Measurements from ENCODE around the gene LRIG1. TPM values are rescaled to one million over a fixed set of nuclear protein-coding genes. Genes with fewer than 3 reads are reported as not detected.

The LRIG1 gene
- total RNA-seq, 4 donors from 2014 or later = 42.3 to 152 (median 66.1) TPM

DNA sequence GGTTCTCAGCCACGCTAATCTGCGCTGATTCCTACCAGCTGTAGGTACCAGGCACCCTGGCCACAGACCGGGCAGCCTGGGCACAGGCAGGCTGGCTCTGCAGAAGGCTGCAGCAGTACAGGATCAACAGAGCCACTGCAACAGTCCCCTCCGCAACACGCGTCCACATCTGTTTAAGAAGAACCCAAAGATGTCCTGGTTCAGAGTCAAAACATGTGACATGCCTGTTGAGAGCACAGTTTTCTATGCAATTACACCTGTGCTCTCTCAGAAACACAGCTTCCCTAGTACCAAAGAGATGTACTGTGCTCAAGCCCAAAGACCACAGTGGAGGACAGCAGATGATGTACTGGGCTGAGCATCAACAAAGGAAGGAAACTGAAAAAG is 18.8 kb downstream of the LRIG1 start:
- TF ChIP-seq, protein P1, sequence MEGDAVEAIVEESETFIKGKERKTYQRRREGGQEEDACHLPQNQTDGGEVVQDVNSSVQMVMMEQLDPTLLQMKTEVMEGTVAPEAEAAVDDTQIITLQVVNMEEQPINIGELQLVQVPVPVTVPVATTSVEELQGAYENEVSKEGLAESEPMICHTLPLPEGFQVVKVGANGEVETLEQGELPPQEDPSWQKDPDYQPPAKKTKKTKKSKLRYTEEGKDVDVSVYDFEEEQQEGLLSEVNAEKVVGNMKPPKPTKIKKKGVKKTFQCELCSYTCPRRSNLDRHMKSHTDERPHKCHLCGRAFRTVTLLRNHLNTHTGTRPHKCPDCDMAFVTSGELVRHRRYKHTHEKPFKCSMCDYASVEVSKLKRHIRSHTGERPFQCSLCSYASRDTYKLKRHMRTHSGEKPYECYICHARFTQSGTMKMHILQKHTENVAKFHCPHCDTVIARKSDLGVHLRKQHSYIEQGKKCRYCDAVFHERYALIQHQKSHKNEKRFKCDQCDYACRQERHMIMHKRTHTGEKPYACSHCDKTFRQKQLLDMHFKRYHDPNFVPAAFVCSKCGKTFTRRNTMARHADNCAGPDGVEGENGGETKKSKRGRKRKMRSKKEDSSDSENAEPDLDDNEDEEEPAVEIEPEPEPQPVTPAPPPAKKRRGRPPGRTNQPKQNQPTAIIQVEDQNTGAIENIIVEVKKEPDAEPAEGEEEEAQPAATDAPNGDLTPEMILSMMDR (IDR thresholded peaks at IDR 0.05; ENCODE audit: low read depth) = no peak

DNA sequence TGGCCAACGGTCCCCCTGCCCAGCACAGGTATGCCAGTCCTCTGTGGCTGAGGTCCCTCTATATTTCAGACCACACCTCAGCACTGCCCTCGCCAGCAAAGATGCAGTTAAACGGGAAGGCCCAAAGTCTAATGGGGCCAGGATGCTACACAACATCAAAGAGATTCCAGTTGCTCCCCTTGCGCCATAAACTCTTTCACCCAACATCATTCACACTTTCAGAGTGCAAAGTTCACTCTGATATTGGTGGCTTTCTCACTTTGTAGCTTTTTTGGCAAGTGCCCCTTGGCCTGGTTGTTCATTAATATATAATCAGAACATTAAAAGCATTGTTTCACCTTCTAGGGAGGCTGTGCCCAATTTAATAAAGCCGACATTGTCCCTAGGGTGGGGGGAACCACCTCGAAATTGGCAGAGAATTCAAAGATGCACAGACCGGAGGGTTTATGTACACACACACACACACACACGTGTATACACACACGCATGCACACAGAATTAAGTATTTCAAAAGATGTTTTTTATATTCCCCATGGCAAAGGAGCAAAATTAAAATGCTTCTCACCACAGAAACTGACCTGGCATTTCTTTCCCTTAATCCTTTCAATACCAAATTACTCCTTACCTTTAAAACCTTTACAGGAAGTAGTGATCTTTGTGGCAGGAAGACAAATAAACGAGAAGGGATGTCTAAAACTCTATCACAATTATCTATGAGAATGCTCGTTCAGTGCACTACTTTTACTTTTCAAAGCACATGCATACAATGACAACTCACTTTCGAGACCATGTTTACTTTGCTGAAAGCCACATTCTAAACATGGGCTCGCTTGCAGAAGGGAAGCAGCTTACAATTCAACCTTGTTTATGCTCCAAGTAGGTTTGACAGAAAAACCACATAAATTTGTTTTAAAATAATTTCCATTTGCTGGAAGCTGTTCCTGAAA is 19.5 kb downstream of the LRIG1 start:
- TF ChIP-seq, protein P1 (IDR thresholded peaks at IDR 0.05; ENCODE audit: low read depth) = no peak

DNA sequence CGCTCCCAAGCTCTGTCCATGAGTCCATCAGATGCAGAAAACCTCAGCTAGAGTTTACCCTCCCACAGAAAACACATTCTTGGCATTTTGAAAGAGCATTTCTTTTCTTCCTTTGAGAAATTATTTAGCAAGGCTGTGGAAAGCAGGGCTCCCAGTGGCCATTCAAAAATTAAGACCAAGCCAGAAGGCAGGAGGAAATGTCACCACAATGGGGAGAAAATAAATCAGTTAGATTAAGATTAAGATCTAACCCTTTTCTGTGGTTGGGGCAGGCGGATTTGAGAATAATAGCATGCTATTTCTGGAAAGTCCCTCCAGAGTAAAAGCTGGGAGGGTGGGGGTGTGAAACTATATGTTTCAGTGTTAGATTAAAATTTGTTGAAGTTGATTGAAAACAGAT is 20.2 kb downstream of the LRIG1 start:
- TF ChIP-seq, protein P1 (IDR thresholded peaks at IDR 0.05; ENCODE audit: low read depth) = no peak

DNA sequence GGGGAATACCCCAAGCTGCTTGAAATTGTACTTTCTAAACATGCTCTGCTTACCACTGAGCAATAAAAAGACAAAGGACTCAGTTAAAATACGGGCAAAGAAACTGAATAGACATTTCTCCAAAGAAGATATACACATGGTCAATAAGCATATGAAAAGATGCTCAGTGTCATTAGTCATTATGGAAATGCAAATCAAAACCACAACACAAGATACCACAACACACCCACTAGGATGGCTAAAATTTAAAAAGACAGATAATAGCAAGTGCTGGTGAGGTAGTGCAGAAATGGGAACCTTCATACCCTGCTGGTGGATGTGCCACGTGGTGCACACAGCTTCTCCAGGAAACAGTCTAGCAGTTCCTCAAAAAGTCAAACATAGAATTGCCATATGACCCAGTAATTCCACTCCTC is 21.3 kb downstream of the LRIG1 start:
- TF ChIP-seq, protein P1 (IDR thresholded peaks at IDR 0.05; ENCODE audit: low read depth) = no peak

DNA sequence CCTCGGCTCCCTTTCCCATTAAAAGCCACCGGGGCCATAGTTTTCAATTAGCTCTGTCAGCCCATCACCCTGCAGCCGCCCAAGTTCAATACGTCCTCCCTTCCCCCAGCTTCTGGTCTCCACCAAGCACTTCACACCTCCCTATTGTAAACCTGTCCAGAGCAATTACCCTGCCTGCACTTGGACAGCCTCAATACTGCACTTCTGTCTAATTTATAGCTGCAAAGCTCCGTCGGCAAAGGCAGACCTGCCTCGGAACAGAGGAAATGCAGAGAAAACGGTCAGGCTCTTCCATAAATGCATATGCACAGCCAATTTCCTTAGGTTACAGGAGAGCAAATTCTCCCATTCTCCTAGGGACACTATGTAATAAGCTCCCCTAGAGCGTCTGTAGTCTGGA is 21.9 kb downstream of the LRIG1 start:
- TF ChIP-seq, protein P1 (IDR thresholded peaks at IDR 0.05; ENCODE audit: low read depth) = no peak

DNA sequence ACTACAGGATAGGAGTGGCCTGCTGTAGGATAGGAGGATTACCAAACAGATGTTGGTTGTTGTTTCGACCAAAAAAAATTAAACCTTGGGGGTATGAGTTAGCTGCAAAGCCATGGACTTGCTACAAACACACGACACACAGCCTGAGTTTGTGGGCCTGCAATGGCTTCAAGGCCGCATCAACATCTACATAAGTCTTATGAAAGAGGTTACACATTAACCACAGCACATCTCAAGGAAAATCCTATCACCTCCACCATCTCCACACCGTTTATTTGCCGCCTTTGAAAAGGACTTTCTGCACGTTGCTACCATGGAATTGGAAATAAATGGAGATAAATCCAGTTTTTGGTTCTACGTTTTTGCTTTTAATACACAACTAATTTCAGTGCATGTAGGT is 23.0 kb downstream of the LRIG1 start:
- TF ChIP-seq, protein P1 (IDR thresholded peaks at IDR 0.05; ENCODE audit: low read depth) = no peak

DNA sequence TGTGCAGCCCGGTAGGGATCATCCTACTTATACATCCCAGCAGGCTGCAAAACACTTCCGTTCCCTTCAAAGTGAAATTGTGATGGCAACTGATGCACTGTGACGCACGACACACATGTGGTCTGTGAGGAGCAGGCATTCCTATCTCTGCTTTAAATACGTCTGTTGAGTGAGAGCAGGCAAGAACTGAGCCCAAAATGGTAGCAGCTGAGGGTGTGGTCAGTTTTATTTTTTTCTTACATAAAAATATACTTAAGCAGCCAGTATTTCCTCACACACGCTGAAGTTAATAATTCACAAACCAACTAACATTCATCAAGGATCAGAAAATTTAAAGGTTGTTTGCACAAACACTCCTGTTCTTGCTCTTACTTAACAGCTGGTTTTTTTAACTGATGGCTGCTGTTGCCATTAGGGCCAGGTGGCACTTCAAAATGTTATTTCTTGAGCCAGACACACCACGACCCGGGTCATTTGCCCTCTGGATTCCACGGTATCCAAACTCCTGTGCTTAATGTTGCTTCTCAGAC is 23.9 kb downstream of the LRIG1 start:
- TF ChIP-seq, protein P1 (IDR thresholded peaks at IDR 0.05; ENCODE audit: low read depth) = no peak

Measured in subcutaneous adipose tissue (tissue), 4 donors.